SHP77 (cell line): ENCODE results near the gene KIF13A.
"Not testable (repeated sequence)": the region's sequence is repeated elsewhere in the genome, so short reads cannot be mapped to it uniquely, and the experiment has no call there.

Experiments
- DNase-seq, 2 experiments: peaks; one replicate each; lab custom pipeline; 2025; lab: John Stamatoyannopoulos, UW

Gene KIF13A

GRCh38 chr6:17785094-17785787 is 202.2 kb downstream of the KIF13A start:
- no peak for DNase-seq

GRCh38 chr6:17780061-17780460 is 207.4 kb downstream of the KIF13A start:
- DNase-seq: no peak

GRCh38 chr6:17771609-17772008 is 215.8 kb downstream of the KIF13A start:
- no peak for DNase-seq

GRCh38 chr6:17768881-17769280 is 218.6 kb downstream of the KIF13A start:
- no peak for DNase-seq

- DNase-seq: no peak
These were observed 219.0 kb downstream of the KIF13A start for GRCh38 chr6:17768388-17768787.

- no peak for DNase-seq
These were observed 224.8 kb downstream of the KIF13A start for GRCh38 chr6:17762651-17763050.

- no peak for DNase-seq
These were observed 229.3 kb downstream of the KIF13A start for GRCh38 chr6:17758119-17758518.

- no peak for DNase-seq
These were observed 233.2 kb downstream of the KIF13A start for GRCh38 chr6:17754254-17754653.

GRCh38 chr6:17745324-17745723 is 242.1 kb downstream of the KIF13A start:
- DNase-seq: not testable (repeated sequence)

- not testable (repeated sequence) for DNase-seq
These were observed 242.6 kb downstream of the KIF13A start for GRCh38 chr6:17744757-17745308.

GRCh38 chr6:17744019-17744756 is 243.2 kb downstream of the KIF13A start:
- DNase-seq: no peak

GRCh38 chr6:17741507-17741906 is 245.9 kb downstream of the KIF13A start:
- DNase-seq: peak in 1 of 2 experiments; percentile 6

GRCh38 chr6:17740559-17741220 is 246.7 kb downstream of the KIF13A start:
- no peak for DNase-seq

GRCh38 chr6:17737704-17738252 is 249.7 kb downstream of the KIF13A start:
- no peak for DNase-seq

GRCh38 chr6:17735311-17735710 is 252.1 kb downstream of the KIF13A start:
- DNase-seq: not testable (repeated sequence)

- DNase-seq: no peak
These were observed 257.2 kb downstream of the KIF13A start for GRCh38 chr6:17730078-17730704.

- no peak for DNase-seq
These were observed 258.0 kb downstream of the KIF13A start for GRCh38 chr6:17729223-17730077.

- no peak for DNase-seq
These were observed 258.7 kb downstream of the KIF13A start for GRCh38 chr6:17728551-17729222.

GRCh38 chr6:17725083-17725482 is 262.4 kb downstream of the KIF13A start:
- DNase-seq: peak; percentile 46 to 60

GRCh38 chr6:17724341-17724740 is 263.1 kb downstream of the KIF13A start:
- no peak for DNase-seq
